Measurements from ENCODE around the gene PTGR2.

PTGR2 gene

GRCh38 chr14:73877790-73878189, 26.2 kb downstream of the PTGR2 start:
- TF ChIP-seq, protein P1, sequence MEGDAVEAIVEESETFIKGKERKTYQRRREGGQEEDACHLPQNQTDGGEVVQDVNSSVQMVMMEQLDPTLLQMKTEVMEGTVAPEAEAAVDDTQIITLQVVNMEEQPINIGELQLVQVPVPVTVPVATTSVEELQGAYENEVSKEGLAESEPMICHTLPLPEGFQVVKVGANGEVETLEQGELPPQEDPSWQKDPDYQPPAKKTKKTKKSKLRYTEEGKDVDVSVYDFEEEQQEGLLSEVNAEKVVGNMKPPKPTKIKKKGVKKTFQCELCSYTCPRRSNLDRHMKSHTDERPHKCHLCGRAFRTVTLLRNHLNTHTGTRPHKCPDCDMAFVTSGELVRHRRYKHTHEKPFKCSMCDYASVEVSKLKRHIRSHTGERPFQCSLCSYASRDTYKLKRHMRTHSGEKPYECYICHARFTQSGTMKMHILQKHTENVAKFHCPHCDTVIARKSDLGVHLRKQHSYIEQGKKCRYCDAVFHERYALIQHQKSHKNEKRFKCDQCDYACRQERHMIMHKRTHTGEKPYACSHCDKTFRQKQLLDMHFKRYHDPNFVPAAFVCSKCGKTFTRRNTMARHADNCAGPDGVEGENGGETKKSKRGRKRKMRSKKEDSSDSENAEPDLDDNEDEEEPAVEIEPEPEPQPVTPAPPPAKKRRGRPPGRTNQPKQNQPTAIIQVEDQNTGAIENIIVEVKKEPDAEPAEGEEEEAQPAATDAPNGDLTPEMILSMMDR (conservative IDR thresholded peaks at IDR 0.05): no peak
- peak overlapping the region; percentile 19; the same call in 1 of the 2 replicates for H3K27ac ChIP-seq

- TF ChIP-seq, protein P1 (conservative IDR thresholded peaks at IDR 0.05): no peak
- no peak overlapping the region for H3K27ac ChIP-seq
Observed at GRCh38 chr14:73878436-73878835, 26.8 kb downstream of the PTGR2 start.

DNA sequence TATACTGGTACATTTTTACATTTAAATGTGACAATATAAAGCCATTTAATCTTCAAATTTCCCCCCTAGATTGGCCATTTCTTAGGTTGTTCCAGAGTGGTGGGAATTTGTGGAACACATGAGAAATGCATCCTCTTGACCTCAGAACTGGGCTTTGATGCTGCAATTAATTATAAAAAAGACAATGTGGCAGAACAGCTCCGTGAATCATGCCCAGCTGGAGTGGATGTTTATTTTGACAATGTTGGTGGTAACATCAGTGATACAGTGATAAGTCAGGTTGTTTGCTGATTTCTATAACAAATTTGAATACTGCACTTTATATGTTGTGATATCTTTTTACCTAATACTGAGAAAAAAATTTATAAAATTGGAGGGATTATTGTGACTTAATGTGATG, 27.4 kb downstream of the PTGR2 start:
- TF ChIP-seq, protein P1 (conservative IDR thresholded peaks at IDR 0.05): no peak
- H3K27ac ChIP-seq: no peak overlapping the region

- no peak overlapping the region for H3K27ac ChIP-seq
- TF ChIP-seq, protein P1 (conservative IDR thresholded peaks at IDR 0.05): no peak
Observed at GRCh38 chr14:73884438-73885190, 33.0 kb downstream of the PTGR2 start.

GRCh38 chr14:73886449-73887317, 35.1 kb downstream of the PTGR2 start, which contains the start of gene ZNF410:
ZNF410 (plus strand) TSS chr14:73886859; CDS start chr14:73892176, 5,317 bp downstream.
- TF ChIP-seq, protein P1 (conservative IDR thresholded peaks at IDR 0.05): no peak

DNA sequence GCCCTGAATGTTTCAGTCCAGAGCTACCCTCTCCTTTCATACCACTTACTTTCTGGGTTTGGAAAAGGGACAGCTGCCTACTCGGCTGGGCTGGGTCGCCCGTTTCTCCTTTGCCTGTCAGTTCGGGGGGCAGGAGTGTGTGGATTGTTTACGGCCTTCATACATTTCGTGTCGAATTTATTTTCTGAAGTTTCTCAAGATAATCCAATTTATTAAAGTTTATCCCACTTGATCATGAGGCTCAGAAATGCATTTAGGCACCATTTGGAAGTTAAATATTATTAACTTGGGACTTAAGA, 35.6 kb downstream of the PTGR2 start:
- TF ChIP-seq, protein P1 (conservative IDR thresholded peaks at IDR 0.05): no peak
- H3K27ac ChIP-seq: peak overlapping the region; percentile 95

More at GRCh38 chr14:73886449-73887317, 35.1 kb downstream of the PTGR2 start, which contains the start of gene ZNF410:
- peak within 1 kb of the TSS; percentile 95 for H3K27ac ChIP-seq

All from VCaP (cell line).